ENCODE results near the gene MYH7.
"Not testable (repeated sequence)": the region's sequence is repeated elsewhere in the genome, so short reads cannot be mapped to it uniquely, and the experiment has no call there.

The MYH7 gene

GRCh38 chr14:23430016-23430722 lies 5.3 kb downstream of the MYH7 start:
- DNase-seq (ENCODE audit: low read depth in 2 of 2), result no peak

GRCh38 chr14:23428686-23429495 lies 6.6 kb downstream of the MYH7 start:
- no peak for DNase-seq (ENCODE audit: low read depth in 2 of 2)

- not testable (repeated sequence) for DNase-seq (ENCODE audit: low read depth in 2 of 2)
These were observed 9.7 kb downstream of the MYH7 start for GRCh38 chr14:23425798-23426197.

GRCh38 chr14:23425169-23425568 lies 10.3 kb downstream of the MYH7 start:
- DNase-seq (ENCODE audit: low read depth in 2 of 2), result no peak

GRCh38 chr14:23423657-23424056 lies 11.8 kb downstream of the MYH7 start:
- no peak for DNase-seq (ENCODE audit: low read depth in 2 of 2)

GRCh38 chr14:23421594-23421993 lies 13.9 kb downstream of the MYH7 start:
- DNase-seq (ENCODE audit: low read depth in 2 of 2), result no peak

- DNase-seq (ENCODE audit: low read depth in 2 of 2), result not testable (repeated sequence)
These were observed 15.8 kb downstream of the MYH7 start for GRCh38 chr14:23419646-23420045.

- no peak for DNase-seq (ENCODE audit: low read depth in 2 of 2)
These were observed 17.4 kb downstream of the MYH7 start for GRCh38 chr14:23418021-23418420.

GRCh38 chr14:23417269-23417668 lies 18.2 kb downstream of the MYH7 start:
- DNase-seq (ENCODE audit: low read depth in 2 of 2), result not testable (repeated sequence)

- DNase-seq (ENCODE audit: low read depth in 2 of 2), result no peak
These were observed 18.7 kb downstream of the MYH7 start for GRCh38 chr14:23416801-23417200.

- DNase-seq (ENCODE audit: low read depth in 2 of 2), result no peak
These were observed 19.4 kb downstream of the MYH7 start for GRCh38 chr14:23415821-23416778.

GRCh38 chr14:23414906-23415820 lies 20.3 kb downstream of the MYH7 start:
- DNase-seq (ENCODE audit: low read depth in 2 of 2), result no peak

GRCh38 chr14:23414254-23414653 lies 21.2 kb downstream of the MYH7 start:
- no peak for DNase-seq (ENCODE audit: low read depth in 2 of 2)

GRCh38 chr14:23413681-23414080 lies 21.8 kb downstream of the MYH7 start:
- DNase-seq (ENCODE audit: low read depth in 2 of 2), result no peak

- no peak for DNase-seq (ENCODE audit: low read depth in 2 of 2)
These were observed 23.6 kb downstream of the MYH7 start for GRCh38 chr14:23411563-23412525.

- no peak for DNase-seq (ENCODE audit: low read depth in 2 of 2)
These were observed 25.4 kb downstream of the MYH7 start for GRCh38 chr14:23409966-23410635.

- no peak for DNase-seq (ENCODE audit: low read depth in 2 of 2)
These were observed 26.0 kb downstream of the MYH7 start for GRCh38 chr14:23409475-23409874.

GRCh38 chr14:23408307-23408630 lies 27.2 kb downstream of the MYH7 start:
- no peak for DNase-seq (ENCODE audit: low read depth in 2 of 2)
